Naive thymus-derived CD8-positive, alpha-beta T cell (primary cell): ENCODE data around the gene COX11. TPM values are rescaled to one million over a fixed set of nuclear protein-coding genes. Genes with fewer than 3 reads are reported as not detected.
A peak's percentile ranks its signal among the peaks of the same experiment; 100 is the strongest.

Experiments used
- ATAC-seq, 2 donors: fragments of 150-1000 bp; cut with Tn5 transposase in 1 of 2; sonication (Bioruptor Pico), chemical (Tn5 transposase) in 1 of 2; 1 replicate in 1 of 2; 2 replicates in 1 of 2; pipeline ENCODE4 v1.10.0; 2021; ENCODE audit warnings: mild to moderate bottlenecking in 2 of 2, moderate library complexity in 2 of 2
- POLR2A ChIA-PET: fragments of 350-600 bp; sonication (Branson Sonifier 250); formaldehyde crosslinking; loops from one replicate; lab custom pipeline; 2021; ENCODE audit warnings: antibody characterized with exemption; lab: Charles Lee
- DNase-seq, 10 donors: peaks; one replicate each; pipeline versions ENCODE4 v3.0.0 to v3.0.0-alpha.2; 2020 to 2022
- H3K27ac Mint-ChIP-seq, 10 donors: one replicate each; pipeline ENCODE4 v1.8.0; 2020 to 2022; ENCODE audit warnings: mild to moderate bottlenecking in 10 of 10, mixed read lengths in 10 of 10, moderate library complexity in 4 of 10, inconsistent platforms in 1 of 10
- H3K27me3 Mint-ChIP-seq, 5 donors: one replicate each; pipeline ENCODE4 v1.8.0; 2021 to 2022; ENCODE audit warnings: mixed read lengths in 5 of 5
- H3K36me3 Mint-ChIP-seq, 3 donors: one replicate each; pipeline ENCODE4 v1.8.0; 2020 to 2022; ENCODE audit warnings: mixed read lengths in 3 of 3, mild to moderate bottlenecking in 2 of 3, inconsistent platforms in 1 of 3
- H3K4me1 Mint-ChIP-seq, 4 donors: one replicate each; pipeline ENCODE4 v1.8.0; 2021 to 2022; ENCODE audit warnings: mixed read lengths in 4 of 4
- H3K4me3 Mint-ChIP-seq, 10 donors: one replicate each; pipeline ENCODE4 v1.8.0; 2020 to 2022; ENCODE audit warnings: mild to moderate bottlenecking in 10 of 10, mixed read lengths in 10 of 10, moderate library complexity in 6 of 10, inconsistent platforms in 1 of 10
- H3K9me3 Mint-ChIP-seq, 9 donors: one replicate each; pipeline ENCODE4 v1.8.0; 2020 to 2022; ENCODE audit warnings: mixed read lengths in 9 of 9, mild to moderate bottlenecking in 3 of 9, inconsistent platforms in 1 of 9, moderate library complexity in 1 of 9
- polyA plus RNA-seq, 3 donors: library from polyadenylated mRNA; unstranded; fragments of 300-500 nt; fragmentation: Illumina TruSeq; gene quantifications; one replicate each; pipeline ENCODE4 v1.2.3, GENCODE V29; 2021
- total RNA-seq, 8 experiments: library from RNA in 2 of 8; stranded (reverse) in 2 of 8; gene quantifications; one replicate each; pipeline ENCODE4 v1.2.3 and lab custom pipeline; 2021 to 2026

The COX11 gene
- total and polyA plus RNA-seq, 5 experiments from 2014 or later: 65.6 to 74.7 (median 67.6) TPM

DNA sequence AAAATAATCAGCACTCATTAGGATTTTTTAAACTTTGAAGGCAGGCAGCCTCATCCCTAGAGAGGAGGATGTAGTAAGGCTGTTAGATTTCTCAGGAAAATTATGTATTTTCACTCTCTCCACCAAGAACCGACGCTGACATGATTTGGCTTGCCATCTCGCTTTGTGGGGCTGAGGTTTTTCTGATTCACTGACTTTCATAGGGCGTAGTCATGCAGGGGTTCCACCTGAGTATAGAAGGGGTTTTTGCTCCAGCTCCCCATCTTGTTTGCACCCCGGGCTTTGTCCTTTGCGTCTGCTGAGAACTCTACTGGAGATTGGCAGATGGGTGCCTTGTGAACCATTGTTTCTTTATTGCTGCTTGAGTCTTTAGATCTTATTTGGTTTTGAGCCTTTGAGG is 47.6 kb downstream of the COX11 start:
- H3K36me3 Mint-ChIP-seq: peaks cover 0 to 14% (median 0%) of the 10 kb centered on the region in 3 donors
- no peaks in the 10 kb centered on the region for H3K4me1 Mint-ChIP-seq
- POLR2A ChIA-PET: no interaction called here
- no peak overlapping the region for H3K27ac Mint-ChIP-seq
- ATAC-seq: no peak
- H3K9me3 Mint-ChIP-seq: peaks cover 0 to 24% (median 10%) of the 10 kb centered on the region in 9 donors
- no peak overlapping the region for H3K4me3 Mint-ChIP-seq
- DNase-seq: no peak
- peaks cover 0 to 12% (median 3%) of the 10 kb centered on the region in 5 donors for H3K27me3 Mint-ChIP-seq

DNA sequence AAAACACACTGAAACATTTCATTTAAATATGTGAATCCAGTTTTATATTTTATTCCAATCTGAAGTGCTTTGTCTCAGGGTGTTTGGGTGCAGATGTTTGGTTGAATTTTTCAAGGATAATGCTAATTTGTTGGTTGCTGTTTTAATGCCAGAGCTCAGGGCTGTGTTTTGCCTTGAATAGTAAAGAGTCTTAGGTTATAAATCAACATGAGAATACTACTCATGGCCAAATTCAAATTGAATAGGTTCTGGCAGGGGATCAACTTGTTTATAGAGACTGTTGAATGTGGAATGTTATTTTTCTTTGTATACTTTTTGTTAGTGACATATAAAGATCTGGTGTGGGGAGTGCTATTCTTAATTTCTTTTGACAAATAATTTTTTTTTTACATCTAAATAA is 49.0 kb downstream of the COX11 start:
- POLR2A ChIA-PET: no interaction called here
- H3K4me3 Mint-ChIP-seq: no peak overlapping the region
- H3K36me3 Mint-ChIP-seq: peaks cover 0 to 14% (median 0%) of the 10 kb centered on the region in 3 donors
- ATAC-seq (no peak), DNase-seq (no peak)
- peaks cover 0 to 28% (median 10%) of the 10 kb centered on the region in 9 donors for H3K9me3 Mint-ChIP-seq
- peaks cover 0 to 6% (median 2%) of the 10 kb centered on the region in 5 donors for H3K27me3 Mint-ChIP-seq
- H3K4me1 Mint-ChIP-seq: no peaks in the 10 kb centered on the region
- H3K27ac Mint-ChIP-seq: no peak overlapping the region

DNA sequence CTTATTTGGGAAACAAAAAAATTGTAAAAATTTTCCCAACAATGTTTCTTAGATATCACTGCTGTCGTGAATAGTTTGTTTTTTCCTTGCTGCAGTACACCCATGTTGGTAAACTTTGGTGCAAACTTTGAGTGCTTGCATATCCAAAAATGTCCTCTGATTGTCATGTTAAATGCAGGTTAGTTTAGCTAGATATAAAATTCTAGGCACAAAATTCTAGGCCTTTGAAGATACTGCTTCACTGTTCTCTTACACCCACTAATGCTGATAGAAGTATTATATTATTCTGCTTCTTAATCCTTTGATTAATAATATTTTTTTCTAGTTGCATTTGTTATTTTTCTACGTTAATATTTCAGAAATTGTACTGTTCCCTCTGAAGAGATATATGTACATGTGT is 51.7 kb downstream of the COX11 start:
- DNase-seq (no peak), ATAC-seq (no peak)
- Mint-ChIP-seq H3K4me3 (no peak overlapping the region), H3K4me1 (no peaks in the 10 kb centered on the region), H3K36me3 (peaks cover 0 to 14% (median 0%) of the 10 kb centered on the region in 3 donors), H3K27me3 (peaks cover 0 to 6% (median 0%) of the 10 kb centered on the region in 5 donors), H3K27ac (peak overlapping the region in 1 of 10 donors; percentile 8), H3K9me3 (peaks cover 0 to 28% (median 10%) of the 10 kb centered on the region in 9 donors)
- POLR2A ChIA-PET: no interaction called here

Other genes starting within 250 kb of the COX11 start
- gene TOM1L1, start 67.8 kb downstream of the COX11 start, total RNA-seq: not detected
- gene TOM1L1, start 67.8 kb downstream of the COX11 start, polyA plus RNA-seq: not detected
- 1 to 10 TPM; 5.7 to 6.4 TPM for gene STXBP4, start 111 bp upstream of the COX11 start, total RNA-seq
- gene STXBP4, start 111 bp upstream of the COX11 start, polyA plus RNA-seq: 1 to 10 TPM; 3.1 to 4.1 (median 3.5) TPM